GM21367 (cell line): ENCODE results near the gene MORN4.
"Not testable (repeated sequence)": the region's sequence is repeated elsewhere in the genome, so short reads cannot be mapped to it uniquely, and the experiment has no call there.

ENCODE experiments used
- ATAC-seq: cut with Tn5 transposase; IDR thresholded peaks from one replicate; pipeline ENCODE4 v1.9.1; 2021; ENCODE audit not compliant: unreplicated experiment

The MORN4 gene

DNA sequence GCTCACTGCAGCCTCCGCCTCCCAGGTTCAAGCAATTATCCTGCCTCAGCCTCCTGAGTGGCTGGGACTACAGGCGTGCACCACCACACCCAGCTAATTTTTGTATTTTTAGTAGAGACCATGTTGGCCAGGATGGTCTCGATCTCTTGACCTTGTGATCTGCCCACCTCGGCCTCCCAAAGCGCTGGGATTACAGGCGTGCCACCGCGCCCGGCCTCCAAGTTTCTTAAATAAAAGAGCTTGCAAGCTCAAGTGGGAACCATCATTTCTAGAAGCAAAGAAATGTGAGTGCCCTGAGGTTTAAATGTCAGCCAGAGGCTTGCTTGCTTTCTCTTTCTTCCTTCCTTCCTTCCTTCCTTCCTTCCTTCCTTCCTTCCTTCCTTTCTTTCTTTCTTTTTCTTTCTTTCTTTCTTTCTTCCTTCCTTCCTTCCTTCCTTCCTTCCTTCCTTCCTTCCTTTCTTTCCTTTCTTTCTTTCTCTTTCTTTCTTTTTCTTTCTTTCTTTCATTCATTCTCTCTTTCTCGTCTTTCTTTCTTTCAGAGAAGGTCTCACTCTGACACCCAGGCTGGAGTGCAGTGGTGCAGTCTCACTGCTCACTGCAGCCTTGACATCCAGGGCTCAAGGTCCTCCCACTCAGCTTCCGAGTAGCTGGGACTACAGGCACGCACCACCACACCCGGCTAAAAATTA lies 9.3 kb upstream of the MORN4 start:
- ATAC-seq, result not testable (repeated sequence)

DNA sequence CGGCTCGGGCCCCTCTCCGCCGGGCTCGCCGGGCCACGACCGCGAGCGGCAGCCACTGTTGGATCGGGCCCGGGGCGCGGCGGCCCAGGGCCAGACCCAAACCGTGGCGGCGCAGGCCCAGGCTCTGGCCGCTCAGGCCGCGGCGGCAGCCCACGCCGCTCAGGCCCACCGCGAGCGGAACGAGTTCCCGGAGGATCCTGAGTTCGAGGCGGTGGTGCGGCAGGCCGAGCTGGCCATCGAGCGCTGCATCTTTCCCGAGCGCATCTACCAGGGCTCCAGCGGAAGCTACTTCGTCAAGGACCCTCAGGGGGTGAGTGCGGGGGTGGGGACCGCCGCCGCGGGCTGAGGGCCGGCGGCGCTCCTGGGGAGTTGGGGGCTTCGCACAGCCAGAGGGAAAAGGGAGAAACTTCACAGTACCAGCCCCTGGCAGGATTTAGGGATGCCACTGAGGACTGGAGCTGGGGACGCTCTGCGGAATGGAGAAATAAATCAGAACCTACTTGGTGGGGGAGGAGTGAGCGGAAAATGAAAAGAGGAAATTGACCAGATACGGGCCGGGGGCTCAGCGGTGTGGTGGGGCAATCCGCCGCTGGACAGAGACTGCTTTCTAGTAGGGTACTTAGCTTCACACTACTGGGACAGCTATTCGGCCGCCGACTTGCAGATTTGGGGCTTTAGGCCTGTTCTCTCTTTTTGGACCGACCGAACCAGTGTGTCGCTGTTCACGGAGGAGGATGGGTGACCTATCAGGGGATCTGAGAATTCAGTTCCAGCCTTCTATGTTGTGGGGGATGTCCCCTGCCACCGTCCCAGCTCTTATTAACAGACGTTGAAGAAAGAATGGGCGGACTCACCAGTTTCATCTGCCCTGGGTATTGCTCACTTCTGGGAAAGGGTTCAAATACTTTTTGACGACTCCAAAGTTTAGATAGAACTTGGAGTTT lies 7.8 kb upstream of the MORN4 start:
- no peak for ATAC-seq

DNA sequence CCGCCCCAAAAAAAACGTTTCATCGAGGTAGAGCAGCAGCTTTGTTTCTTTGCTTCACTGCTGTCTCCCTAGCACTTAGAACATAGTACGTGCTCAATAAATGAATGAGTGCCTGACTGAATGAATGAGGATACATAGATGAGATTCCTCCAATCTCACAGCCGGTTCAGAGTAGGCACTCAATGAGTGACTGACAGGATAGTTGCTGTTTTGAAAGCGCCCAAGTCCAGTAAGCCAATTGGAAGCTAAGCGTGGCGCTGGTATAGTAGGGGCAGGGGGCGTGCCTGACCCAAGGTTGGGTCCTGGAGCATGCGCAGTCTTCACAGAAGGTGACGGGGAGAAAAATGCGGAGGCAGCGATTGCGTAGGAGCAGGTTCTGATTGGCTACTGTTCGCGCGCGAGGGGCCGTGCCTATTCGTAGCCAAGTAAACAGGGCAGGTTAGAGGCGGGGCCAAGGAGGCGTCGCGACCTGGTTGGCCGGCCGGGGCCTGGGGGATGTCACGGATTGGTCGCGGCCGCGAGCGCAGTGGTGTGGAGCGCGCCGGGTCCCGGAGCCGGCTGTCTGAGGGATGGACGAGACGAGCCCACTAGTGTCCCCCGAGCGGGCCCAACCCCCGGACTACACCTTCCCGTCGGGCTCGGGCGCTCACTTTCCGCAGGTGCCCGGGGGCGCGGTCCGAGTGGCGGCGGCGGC lies 7.0 kb upstream of the MORN4 start, which contains the start of gene PI4K2A:
PI4K2A (plus strand) TSS at position 498 of the 694 bp plus-strand sequence; CDS start at position 570, 72 bp downstream.
- ATAC-seq, result peak; percentile 95

DNA sequence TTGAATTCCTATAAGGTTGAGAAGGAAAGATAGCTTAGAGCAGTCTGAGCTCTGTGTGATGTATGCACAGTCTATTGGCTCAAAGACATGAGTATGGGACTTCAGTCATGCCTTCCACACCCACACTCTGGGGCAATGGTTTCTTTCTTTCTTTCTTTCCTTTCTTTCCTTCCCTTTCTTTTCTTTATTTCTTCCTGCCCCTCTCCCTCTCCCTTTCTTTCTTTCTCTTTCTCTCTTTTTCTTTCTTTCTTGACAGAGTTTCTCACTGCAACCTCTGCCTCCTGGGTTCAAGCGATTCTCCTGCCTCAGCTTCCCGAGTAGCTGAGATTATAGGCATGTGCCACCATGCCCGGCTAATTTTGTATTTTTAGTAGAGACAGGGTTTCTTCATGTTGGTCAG lies 5.8 kb upstream of the MORN4 start:
- not testable (repeated sequence) for ATAC-seq

DNA sequence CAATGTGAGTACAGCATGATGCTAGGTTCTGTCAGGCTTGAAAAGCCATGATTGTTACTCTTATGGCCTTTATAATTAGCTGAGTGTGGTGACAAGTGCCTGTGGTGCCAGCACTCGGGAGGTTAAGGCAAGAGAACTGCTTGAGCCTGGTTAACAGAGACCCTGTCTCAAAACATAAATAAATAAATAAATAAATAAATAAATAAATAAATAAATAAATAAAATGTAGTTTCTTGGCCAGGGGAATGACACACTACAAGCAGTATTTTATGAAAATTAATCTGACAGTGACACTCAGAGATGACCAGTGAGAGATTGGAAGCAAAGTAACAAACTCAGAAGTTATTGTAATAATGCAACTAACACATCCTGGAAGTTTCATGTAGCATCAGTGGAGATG lies 2.3 kb upstream of the MORN4 start:
- ATAC-seq, result no peak

DNA sequence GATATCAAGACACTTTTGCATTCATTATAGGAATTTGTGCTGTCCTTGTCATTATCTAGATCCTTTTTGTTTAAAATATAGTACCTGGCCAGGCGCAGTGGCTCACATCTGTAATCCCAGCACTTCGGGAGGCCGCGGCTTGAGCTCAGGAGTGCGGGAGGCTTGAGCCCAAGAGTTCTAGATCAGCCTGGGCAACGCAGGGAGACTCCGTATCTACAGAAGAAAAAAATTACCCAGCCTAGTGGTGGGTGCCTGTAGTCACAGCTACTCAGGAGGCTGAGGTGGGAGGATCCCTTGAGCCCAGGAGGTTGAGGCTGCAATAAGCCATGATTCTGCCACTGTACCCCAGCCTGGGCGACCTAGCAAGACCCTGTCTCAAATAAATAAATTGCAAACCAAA lies 621 bp upstream of the MORN4 start:
- no peak for ATAC-seq

DNA sequence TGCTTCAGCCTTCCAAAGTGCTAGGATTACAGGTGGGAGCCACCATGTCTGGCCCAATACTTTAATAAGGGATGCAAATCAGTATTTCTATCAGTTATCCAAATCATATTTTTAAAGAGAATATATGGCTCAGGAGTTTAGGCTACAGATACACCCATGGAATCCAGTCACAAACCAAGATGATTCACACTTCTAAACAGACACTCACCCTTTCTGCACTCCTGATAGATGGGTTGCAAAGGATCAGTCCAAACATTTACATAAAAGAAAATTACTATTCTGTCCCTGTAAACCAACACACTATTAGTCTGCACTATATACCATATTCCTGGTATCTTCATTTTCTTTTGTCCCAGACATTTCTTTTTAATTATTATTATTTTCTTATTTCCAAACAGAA lies 2.2 kb downstream of the MORN4 start:
- no peak for ATAC-seq

DNA sequence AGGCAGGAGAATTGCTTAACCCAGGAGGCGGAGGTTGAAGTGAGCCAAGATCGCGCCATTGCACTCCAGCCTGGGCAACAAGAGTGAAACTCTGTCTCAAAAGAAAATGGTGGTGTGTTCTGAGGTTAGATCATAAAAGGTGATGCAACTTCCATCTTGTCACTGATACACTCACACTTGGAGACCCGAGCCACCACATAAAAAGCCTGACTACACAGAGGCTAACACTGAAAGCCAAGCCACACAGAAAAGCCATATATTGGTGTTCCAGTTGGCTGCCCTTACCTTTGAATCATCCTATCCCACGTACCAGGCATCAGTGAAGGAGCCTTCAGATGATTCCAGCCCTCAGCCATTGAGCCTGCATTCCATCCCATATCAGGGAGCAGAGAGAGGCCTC lies 4.0 kb downstream of the MORN4 start:
- no peak for ATAC-seq

DNA sequence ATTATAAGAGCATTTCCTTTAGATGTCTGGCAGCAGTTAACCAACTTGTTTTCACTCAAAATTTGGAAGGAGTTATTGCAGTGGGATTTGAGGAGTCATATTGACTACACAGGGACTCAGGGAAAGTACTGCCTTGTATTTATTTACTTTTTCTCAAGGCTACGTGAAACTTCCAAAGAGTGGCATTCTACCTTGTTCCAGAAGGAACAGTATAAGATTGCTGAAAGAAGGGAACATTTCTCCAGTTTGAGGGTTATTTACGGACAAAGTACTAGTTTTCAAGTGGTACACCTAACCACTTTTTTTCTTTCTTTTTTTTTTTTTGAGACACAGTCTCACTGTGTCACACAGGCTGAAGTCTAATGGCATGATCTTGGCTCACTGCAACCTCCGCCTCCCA lies 5.1 kb downstream of the MORN4 start:
- ATAC-seq, result no peak

DNA sequence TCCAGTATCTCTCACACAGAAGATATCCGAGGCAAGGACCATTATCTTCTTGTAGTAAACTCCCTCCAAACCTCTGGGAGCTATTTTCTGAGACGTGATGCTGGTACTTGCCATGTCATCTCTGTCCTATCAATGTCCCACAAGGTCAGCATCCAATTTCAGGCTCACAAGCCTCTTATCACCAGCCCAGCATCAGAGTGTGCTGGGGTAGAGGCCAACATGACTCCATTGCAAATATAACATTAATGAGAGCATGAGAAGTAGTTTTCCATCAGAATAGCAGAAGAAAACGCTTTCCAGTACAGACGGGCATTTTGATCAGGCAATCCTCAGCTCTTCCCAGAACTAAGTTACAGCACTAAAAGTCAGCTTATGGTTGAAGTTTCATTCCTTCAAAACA lies 5.6 kb downstream of the MORN4 start:
- no peak for ATAC-seq

DNA sequence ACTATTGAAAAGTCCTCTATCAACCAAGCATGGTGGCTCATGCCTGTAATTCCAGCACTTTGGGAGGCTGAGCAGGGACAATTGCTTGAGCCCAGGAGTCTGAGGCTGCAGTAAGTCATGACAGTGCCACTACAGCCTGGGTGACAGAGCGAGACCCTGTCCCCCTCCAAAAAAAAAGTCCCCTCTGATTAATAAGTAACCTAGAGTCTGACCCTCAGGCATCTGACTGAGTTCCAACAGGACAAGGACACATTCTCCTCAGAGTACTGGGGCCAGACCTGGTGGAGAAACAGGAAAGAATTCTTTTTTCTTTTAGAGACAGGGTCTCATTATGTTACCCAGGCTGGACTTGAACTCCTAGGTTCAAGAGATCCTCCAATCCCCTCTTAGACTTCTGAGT lies 10.0 kb downstream of the MORN4 start:
- no peak for ATAC-seq

DNA sequence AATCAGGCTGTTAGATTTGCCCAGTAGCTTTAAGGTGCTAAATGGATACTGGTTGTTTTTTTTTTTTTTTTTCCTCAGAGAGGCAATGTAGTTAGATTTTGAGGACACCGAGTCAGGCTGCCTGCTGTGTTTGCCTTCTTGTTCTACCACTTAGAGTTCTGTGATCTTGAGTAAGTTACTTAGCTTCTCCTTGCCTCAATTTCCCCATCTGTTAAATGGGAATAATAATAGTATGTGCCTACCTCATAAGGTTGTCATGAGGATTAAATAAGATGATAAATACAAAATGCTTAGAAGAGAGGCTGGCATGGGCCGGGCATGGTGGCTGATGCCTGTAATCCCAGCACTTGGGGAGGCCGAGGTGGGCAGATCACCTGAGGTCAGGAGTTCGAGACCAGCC lies 14.6 kb downstream of the MORN4 start:
- no peak for ATAC-seq

DNA sequence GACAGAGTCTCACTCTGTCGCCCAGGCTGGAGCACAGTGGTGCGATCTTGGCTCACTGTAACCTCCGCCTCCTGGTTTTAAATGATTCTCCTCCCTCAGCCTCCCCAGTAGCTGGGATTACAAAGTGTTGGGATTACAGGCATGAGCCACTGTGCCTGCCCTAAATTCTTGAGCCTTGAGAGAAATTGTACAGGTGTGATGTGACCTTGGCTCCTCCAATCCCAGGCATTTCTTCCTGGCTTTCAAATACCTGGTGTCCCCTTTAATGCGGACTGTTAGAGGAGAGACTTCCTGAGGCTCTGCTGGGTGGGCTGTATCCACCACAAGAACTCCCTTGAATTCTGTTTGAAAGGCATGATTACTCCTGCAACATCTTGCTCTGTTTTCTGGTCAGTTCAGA lies 15.0 kb downstream of the MORN4 start:
- ATAC-seq, result no peak

DNA sequence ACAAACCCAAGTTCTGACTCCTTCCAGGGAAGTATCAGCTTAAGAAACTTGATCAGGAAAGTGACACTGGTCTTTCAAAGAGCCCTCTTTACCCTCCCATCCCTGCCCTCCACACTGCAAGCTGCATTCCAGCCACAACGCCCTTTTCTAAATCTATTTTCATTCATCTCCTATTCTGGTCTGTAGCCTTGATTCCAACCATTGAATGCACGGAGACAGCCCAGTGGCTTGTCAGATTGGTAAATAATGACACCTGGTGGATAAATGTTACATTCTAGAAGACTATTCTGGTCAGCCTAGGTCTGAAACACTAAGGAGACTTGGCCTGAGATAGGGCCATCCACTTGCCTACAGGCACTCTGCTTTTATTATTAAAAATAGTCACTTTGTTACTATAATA lies 20.9 kb downstream of the MORN4 start:
- no peak for ATAC-seq

DNA sequence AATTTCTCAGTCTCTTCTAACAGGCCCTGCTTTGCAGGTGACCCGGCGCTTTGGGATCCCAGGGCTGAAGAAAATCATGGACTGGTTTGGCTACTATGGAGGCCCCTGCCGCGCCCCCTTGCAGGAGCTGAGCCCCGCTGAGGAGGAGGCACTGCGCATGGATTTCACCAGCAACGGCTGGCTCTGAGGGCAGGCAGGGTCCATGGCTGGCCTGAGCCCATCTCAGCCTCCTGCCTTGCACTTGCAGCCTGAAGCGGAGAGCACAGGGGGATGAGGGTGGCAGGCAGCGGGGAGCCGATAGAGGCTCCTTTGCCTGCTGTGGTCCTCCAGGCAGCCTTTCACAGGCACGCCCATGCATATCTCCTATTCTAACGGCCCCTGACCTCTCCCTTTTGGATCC lies 21.8 kb downstream of the MORN4 start:
- ATAC-seq, result no peak

DNA sequence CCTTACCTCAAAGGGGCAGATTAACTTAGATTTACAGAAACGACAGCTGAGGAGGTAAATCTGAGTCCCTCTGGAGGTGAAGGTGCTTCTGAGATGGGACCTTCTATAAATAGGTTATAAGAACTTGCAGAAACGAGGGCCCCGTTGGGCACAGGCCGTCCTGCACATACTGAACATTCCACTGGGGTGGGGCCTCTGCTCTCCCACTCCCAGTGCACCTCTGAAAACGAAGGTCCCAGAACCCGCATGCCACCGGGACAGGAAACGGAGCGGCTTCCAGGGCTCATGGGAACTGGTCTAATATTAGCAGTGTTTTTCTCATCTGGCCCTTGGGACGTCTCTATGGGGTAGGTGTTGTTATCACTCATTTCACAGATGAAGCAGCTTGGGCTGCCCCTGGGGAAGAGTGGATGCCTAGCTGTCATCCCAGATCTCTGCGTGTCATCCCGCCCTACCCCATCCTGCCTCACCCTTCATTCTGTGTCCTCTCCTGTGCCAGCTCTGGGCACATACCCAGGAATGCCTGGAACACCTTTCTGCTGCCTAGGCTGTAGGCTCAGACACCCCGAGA lies 24.2 kb downstream of the MORN4 start:
- no peak for ATAC-seq

DNA sequence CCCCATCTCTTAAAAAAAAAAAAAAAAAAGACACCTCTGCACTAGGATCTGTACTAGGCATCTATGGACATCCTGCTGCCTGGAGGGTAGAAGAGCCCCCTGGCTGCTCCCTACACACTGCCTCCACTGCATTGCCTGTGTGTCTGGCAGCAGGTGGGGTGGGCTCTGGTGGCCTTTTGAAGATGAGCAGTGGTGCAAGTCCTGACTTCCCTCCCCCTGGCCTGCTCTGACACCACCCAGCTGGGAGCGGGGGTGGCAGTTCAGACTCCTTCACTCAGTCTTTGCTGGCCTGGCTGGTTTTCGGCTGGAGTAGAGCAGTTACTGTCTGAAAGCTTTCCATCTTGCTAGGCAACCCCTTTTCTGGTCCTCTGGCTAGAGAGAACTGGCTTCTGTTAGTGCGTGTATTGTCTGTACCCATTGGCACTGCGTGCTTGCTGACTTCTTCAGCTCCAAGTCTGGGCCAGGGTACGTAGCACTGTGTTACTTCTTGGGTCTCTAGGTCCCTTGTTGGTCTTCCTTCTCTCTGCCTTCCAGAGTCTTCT lies 26.1 kb downstream of the MORN4 start:
- no peak for ATAC-seq

DNA sequence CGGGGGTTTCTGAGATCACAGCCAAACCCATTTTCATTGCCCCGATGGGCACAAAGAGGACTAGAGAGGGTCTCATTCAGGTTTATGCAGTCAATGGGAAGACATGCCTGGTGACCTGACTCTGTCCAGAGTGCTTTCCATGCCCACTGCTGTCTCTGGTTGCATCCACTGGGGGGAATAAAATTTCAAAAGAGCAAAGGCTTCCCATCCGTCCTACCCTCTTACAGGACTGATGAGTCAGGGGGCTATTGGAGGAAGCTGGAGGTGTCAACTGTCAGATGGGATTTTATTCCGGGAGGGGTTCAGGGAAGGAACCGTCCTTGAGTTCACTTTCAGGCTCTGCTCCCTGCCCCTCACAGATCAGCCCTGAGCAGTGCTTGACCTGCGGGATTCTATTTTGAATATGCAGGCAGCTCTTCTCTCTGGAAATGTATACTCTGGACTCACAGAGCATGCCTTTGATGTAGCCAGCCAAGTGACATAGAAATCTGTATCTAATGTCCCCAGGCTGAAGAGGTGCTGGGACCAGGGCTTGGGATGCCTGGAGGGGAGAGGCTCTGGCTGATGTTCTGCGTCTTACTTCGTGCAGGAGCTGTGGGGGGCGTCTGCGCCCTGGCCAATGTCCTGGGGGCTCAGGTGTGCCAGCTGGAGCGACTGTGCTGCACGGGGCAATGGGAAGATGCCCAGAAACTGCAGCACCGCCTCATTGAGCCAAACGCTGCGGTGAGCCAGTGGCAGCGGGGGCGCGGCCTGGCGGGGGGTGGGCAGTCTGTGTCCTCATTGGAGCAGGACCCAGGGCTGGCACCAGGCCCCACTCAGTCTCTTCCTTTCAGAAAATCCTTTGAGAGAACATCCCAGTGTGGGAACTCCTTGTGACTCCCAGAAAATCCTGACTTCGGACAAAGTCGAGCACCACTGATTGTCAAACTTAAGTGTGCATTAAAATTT lies 31.8 kb downstream of the MORN4 start:
- ATAC-seq, result no peak

DNA sequence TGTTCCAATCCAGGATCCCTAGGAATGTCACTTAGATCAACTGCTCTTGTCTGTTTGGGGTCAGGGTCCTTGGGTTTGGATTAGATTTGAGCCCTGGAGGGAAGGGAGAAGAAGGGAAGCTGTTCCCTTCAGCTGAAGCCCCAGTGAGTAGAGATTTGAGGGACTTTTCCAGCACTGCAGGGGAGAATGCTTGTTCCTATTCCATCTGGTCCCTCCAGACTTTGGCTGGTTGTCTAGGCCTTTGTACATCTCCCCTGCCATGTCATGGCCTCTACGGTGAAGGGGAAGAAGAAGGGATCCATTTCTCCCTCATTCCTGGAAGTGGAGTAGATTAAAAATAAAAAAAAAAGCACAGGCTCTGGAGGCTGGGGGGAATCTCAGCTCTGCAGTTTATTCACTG lies 32.7 kb downstream of the MORN4 start:
- ATAC-seq, result no peak

DNA sequence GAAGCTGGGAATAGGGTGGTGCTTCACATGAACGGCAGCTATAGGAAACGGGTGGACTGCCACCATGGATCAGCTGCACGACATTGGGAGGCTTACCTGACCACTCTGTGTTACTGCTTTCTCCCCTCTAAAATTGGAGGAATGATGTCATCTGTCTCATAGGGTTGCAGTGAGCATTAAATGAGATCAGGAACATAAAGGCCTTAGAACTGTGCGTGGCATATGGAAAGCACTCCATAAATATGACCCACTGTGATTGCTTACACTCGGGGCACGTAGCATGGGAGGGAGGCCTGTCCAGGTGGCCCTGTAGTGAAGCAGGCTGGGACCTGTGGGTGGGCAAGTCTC lies 34.1 kb downstream of the MORN4 start:
- ATAC-seq, result no peak
